Measurements from ENCODE around the gene SPTSSA.

The SPTSSA gene

DNA sequence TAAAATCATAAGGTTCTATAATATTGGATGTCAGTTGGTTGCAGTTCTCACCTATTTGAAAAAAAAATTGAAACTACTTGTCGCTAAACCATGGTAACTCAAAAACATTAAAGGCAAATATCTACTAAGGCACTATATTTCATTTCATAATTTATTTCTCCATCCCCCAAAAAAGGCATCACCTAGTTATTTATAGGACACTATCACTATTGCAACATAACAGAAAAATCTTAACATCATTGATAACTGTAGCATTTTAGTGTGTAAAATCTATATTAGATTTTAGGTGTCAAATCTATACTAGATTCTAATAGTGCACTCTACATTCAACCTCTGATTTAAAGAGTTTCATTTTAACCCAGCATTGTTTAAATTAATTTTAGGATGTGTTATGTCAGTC is 1.7 kb downstream of the SPTSSA start:
- Histone ChIP-seq H3K27ac (ENCODE audit: low read length) (no peak overlapping the region), H3K9me2 (replicated peaks; ENCODE audit: insufficient read depth, low read length) (no peaks in the 10 kb centered on the region), H3K27me3 (replicated peaks; ENCODE audit: insufficient read depth, low read length) (no peaks in the 10 kb centered on the region), H3K4me3 (ENCODE audit: low read length) (no peak overlapping the region), H3K9ac (ENCODE audit: low read length) (no peak overlapping the region), H3K79me2 (ENCODE audit: low read length) (peaks cover 39% of the 10 kb centered on the region), H2AFZ (ENCODE audit: low read length) (no peak overlapping the region), H3K4me2 (ENCODE audit: low read depth, low read length) (peak overlapping the region; percentile 81), H3K9me3 (replicated peaks; ENCODE audit: insufficient read depth, low read length) (no peaks in the 10 kb centered on the region), H3K4me1 (ENCODE audit: low read length) (peaks cover 6% of the 10 kb centered on the region), H4K20me1 (ENCODE audit: insufficient read depth, low read length) (no peaks in the 10 kb centered on the region), H3K36me3 (replicated peaks; ENCODE audit: insufficient read depth, low read length) (no peaks in the 10 kb centered on the region), H3F3A (ENCODE audit: insufficient read depth, low read length) (no peaks in the 10 kb centered on the region; the same call in 1 of the 2 replicates)
- no peak for DNase-seq
- TF ChIP-seq, protein P1, sequence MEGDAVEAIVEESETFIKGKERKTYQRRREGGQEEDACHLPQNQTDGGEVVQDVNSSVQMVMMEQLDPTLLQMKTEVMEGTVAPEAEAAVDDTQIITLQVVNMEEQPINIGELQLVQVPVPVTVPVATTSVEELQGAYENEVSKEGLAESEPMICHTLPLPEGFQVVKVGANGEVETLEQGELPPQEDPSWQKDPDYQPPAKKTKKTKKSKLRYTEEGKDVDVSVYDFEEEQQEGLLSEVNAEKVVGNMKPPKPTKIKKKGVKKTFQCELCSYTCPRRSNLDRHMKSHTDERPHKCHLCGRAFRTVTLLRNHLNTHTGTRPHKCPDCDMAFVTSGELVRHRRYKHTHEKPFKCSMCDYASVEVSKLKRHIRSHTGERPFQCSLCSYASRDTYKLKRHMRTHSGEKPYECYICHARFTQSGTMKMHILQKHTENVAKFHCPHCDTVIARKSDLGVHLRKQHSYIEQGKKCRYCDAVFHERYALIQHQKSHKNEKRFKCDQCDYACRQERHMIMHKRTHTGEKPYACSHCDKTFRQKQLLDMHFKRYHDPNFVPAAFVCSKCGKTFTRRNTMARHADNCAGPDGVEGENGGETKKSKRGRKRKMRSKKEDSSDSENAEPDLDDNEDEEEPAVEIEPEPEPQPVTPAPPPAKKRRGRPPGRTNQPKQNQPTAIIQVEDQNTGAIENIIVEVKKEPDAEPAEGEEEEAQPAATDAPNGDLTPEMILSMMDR (IDR thresholded peaks at IDR 0.05; ENCODE audit: low read length) = no peak
- TF ChIP-seq EZH2phosphoT487 (IDR thresholded peaks at IDR 0.05; ENCODE audit: low read length) (no peak), EZH2 (optimal IDR thresholded peaks at IDR 0.05; ENCODE audit: low read depth, low read length) (no peak)

DNA sequence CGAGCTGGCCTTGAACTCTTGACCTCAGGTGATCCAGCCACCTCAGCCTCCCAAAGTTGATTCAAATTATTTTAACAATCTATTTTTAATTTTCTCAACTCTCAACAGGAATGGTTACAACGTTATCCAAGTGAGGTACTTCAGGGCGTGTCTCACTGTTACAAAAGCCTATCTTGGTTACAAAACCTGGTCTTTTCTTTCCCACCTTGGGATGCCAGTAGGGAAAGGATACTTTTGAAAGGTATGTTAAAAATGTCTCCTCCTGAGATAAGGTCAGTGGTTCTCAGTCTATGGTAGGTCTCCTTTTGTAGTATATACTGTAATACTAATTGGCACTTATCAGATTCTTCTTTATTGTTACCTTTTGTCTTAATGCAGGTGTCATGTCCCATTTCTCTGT is 4.9 kb downstream of the SPTSSA start:
- H3K9me2 ChIP-seq (replicated peaks; ENCODE audit: insufficient read depth, low read length) = no peaks in the 10 kb centered on the region
- H3K4me3 ChIP-seq (ENCODE audit: low read length) = no peak overlapping the region
- H3K4me1 ChIP-seq (ENCODE audit: low read length) = no peaks in the 10 kb centered on the region
- H3K9ac ChIP-seq (ENCODE audit: low read length) = no peak overlapping the region
- H3F3A ChIP-seq (ENCODE audit: insufficient read depth, low read length) = no peaks in the 10 kb centered on the region; the same call in 1 of the 2 replicates
- H2AFZ ChIP-seq (ENCODE audit: low read length) = no peak overlapping the region
- no peak overlapping the region for H3K4me2 ChIP-seq (ENCODE audit: low read depth, low read length)
- no peaks in the 10 kb centered on the region for H4K20me1 ChIP-seq (ENCODE audit: insufficient read depth, low read length)
- DNase-seq = no peak
- TF ChIP-seq, protein P1 (IDR thresholded peaks at IDR 0.05; ENCODE audit: low read length) = no peak
- TF ChIP-seq EZH2 (optimal IDR thresholded peaks at IDR 0.05; ENCODE audit: low read depth, low read length) = no peak
- no peaks in the 10 kb centered on the region for H3K36me3 ChIP-seq (replicated peaks; ENCODE audit: insufficient read depth, low read length)
- H3K27ac ChIP-seq (ENCODE audit: low read length) = no peak overlapping the region
- no peaks in the 10 kb centered on the region for H3K9me3 ChIP-seq (replicated peaks; ENCODE audit: insufficient read depth, low read length)
- no peaks in the 10 kb centered on the region for H3K27me3 ChIP-seq (replicated peaks; ENCODE audit: insufficient read depth, low read length)
- peaks cover 60% of the 10 kb centered on the region for H3K79me2 ChIP-seq (ENCODE audit: low read length)

DNA sequence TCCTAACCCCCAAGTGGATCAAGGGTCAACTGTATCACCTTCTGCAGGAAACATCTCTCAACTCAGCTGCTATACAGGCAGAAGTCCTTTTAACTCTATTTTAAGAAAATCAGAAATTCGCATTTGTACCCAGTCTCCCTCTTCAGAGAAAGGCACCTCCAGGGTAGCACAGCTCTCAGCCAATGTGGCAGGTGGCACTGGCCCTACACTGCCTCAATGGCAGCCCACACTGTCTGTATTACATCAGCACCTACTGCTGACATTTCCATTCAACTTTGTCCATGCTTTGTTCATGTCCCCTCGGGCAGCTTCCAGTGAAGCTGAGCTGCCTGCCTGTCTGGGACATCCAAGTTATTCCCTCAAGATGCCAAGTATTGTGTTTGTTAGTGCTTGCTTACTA is 8.8 kb downstream of the SPTSSA start:
- H3K36me3 ChIP-seq (replicated peaks; ENCODE audit: insufficient read depth, low read length) = no peaks in the 10 kb centered on the region; the same call in 1 of the 2 replicates
- no peaks in the 10 kb centered on the region for H3K9me3 ChIP-seq (replicated peaks; ENCODE audit: insufficient read depth, low read length)
- no peaks in the 10 kb centered on the region for H3F3A ChIP-seq (ENCODE audit: insufficient read depth, low read length)
- TF ChIP-seq EZH2 (optimal IDR thresholded peaks at IDR 0.05; ENCODE audit: low read depth, low read length) = no peak
- TF ChIP-seq, protein P1 (IDR thresholded peaks at IDR 0.05; ENCODE audit: low read length) = no peak
- no peak for TF ChIP-seq EZH2phosphoT487 (IDR thresholded peaks at IDR 0.05; ENCODE audit: low read length)
- H2AFZ ChIP-seq (ENCODE audit: low read length) = no peak overlapping the region
- H3K4me3 ChIP-seq (ENCODE audit: low read length) = no peak overlapping the region
- DNase-seq = no peak
- no peaks in the 10 kb centered on the region for H3K4me1 ChIP-seq (ENCODE audit: low read length)
- no peak overlapping the region for H3K4me2 ChIP-seq (ENCODE audit: low read depth, low read length)
- no peak overlapping the region for H3K27ac ChIP-seq (ENCODE audit: low read length)
- H3K9me2 ChIP-seq (replicated peaks; ENCODE audit: insufficient read depth, low read length) = no peaks in the 10 kb centered on the region
- H3K9ac ChIP-seq (ENCODE audit: low read length) = no peak overlapping the region
- H3K79me2 ChIP-seq (ENCODE audit: low read length) = peaks cover 48% of the 10 kb centered on the region
- no peaks in the 10 kb centered on the region for H4K20me1 ChIP-seq (ENCODE audit: insufficient read depth, low read length)
- H3K27me3 ChIP-seq (replicated peaks; ENCODE audit: insufficient read depth, low read length) = no peaks in the 10 kb centered on the region

Data from MM.1S (cell line).